ENCODE measurements around the gene ATP13A2.

DNA sequence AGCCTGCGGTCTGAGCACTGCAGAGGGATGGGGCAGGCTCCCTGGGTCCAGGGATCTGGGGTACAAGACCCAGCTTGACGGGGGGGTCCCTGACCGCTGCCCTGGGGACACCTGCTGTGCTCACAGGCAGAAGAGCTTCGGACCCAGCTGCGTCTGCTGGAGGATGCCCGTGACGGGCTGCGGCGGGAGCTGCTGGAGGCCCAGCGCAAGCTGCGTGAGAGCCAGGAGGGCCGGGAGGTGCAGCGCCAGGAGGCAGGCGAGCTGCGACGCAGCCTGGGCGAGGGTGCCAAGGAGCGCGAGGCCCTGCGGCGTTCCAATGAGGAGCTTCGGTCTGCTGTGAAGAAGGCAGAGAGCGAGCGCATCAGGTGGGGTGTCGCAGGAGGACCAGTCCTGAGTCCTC lies 56.5 kb downstream of the ATP13A2 start:
- TF ChIP-seq, protein P1, sequence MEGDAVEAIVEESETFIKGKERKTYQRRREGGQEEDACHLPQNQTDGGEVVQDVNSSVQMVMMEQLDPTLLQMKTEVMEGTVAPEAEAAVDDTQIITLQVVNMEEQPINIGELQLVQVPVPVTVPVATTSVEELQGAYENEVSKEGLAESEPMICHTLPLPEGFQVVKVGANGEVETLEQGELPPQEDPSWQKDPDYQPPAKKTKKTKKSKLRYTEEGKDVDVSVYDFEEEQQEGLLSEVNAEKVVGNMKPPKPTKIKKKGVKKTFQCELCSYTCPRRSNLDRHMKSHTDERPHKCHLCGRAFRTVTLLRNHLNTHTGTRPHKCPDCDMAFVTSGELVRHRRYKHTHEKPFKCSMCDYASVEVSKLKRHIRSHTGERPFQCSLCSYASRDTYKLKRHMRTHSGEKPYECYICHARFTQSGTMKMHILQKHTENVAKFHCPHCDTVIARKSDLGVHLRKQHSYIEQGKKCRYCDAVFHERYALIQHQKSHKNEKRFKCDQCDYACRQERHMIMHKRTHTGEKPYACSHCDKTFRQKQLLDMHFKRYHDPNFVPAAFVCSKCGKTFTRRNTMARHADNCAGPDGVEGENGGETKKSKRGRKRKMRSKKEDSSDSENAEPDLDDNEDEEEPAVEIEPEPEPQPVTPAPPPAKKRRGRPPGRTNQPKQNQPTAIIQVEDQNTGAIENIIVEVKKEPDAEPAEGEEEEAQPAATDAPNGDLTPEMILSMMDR (conservative IDR thresholded peaks at IDR 0.05; ENCODE audit: low read length) = no peak
- no peak for TF ChIP-seq EZH2phosphoT487 (IDR thresholded peaks at IDR 0.05; ENCODE audit: borderline replicate concordance)

Measured in Loucy (cell line).